Suprapubic skin (tissue), 4 donors: Measurements from ENCODE around the gene S100P. TPM values are rescaled to one million over a fixed set of nuclear protein-coding genes. Genes with fewer than 3 reads are reported as not detected.
A peak's percentile ranks its signal among the peaks of the same experiment; 100 is the strongest.

Experiments
- DNase-seq, 2 donors: peaks; one replicate each; pipeline ENCODE4 v3.0.0-alpha.2; 2019; ENCODE audit warnings: low spot score in 2 of 2
- H3K27ac ChIP-seq: fragments of 200-600 bp; sonication (generic); one replicate; pipeline ENCODE4 v1.5.1; 2019
- H3K27me3 ChIP-seq: fragments of 200-600 bp; sonication (generic); one replicate; pipeline ENCODE4 v1.5.1; 2019
- H3K36me3 ChIP-seq: fragments of 200-600 bp; sonication (generic); one replicate; pipeline ENCODE4 v1.5.1; 2019
- H3K4me1 ChIP-seq: fragments of 200-600 bp; sonication (generic); one replicate; pipeline ENCODE4 v1.5.1; 2019
- H3K4me3 ChIP-seq: fragments of 200-600 bp; sonication (generic); one replicate; pipeline ENCODE4 v1.5.1; 2019; ENCODE audit warnings: mild to moderate bottlenecking
- H3K9me3 ChIP-seq: fragments of 200-600 bp; sonication (generic); one replicate; pipeline ENCODE4 v1.5.1; 2019
- CTCF ChIP-seq, 2 donors: fragments of 200-600 bp in 1 of 2; fragments of 450-650 bp in 1 of 2; sonication (generic) in 1 of 2; IDR thresholded peaks; one replicate each; pipeline ENCODE4 v1.5.1; 2016 to 2019; ENCODE audit warnings: antibody characterized with exemption in 2 of 2, mild to moderate bottlenecking in 1 of 2, moderate library complexity in 1 of 2
- EP300 ChIP-seq: sonication (generic); formaldehyde crosslinking; IDR thresholded peaks from one replicate; pipeline ENCODE4 v1.6.1; 2017; ENCODE audit warnings: antibody characterized with exemption
- POLR2A ChIP-seq, 2 donors: fragments of 450-650 bp; IDR thresholded peaks; one replicate each; pipeline ENCODE4 v1.6.1; 2017; ENCODE audit warnings: antibody characterized with exemption in 2 of 2, mild to moderate bottlenecking in 2 of 2, moderate library complexity in 2 of 2
- POLR2AphosphoS5 ChIP-seq, 3 donors: sonication (generic); formaldehyde crosslinking; IDR thresholded peaks; one replicate each; pipeline ENCODE4 v1.6.1; 2017; ENCODE audit warnings: antibody characterized with exemption in 3 of 3
- WGBS: methylation state at CpG from one replicate; pipeline ENCODE4 v1.1.5; 2018; 5-methylcytosine and 5-hydroxymethylcytosine counted together
- total RNA-seq, 4 donors: library from RNA; depleted of rRNA; stranded (reverse); fragments of >200 nt; gene quantifications; one replicate each; pipeline ENCODE4 v1.1.0, GENCODE V29; 2016

S100P gene
- total RNA-seq, 4 donors from 2014 or later, result 4.7 to 27.7 (median 9.3) TPM

- no peak for DNase-seq
- Histone ChIP-seq H3K27me3 (no peaks in the 10 kb centered on the region), H3K4me3 (peak overlapping the region; percentile 68), H3K36me3 (no peaks in the 10 kb centered on the region), H3K4me1 (peaks cover 40% of the 10 kb centered on the region), H3K27ac (peak overlapping the region; percentile 89), H3K9me3 (no peaks in the 10 kb centered on the region)
- TF ChIP-seq POLR2A (IDR thresholded peaks at IDR 0.05) (no peak), POLR2AphosphoS5 (IDR thresholded peaks at IDR 0.05) (no peak), CTCF (IDR thresholded peaks at IDR 0.05) (no peak), EP300 (no peak)
- 13% methylated on average over 6 of the region's 6 CpGs for WGBS
Observed at GRCh38 chr4:6710282-6710681, 16.6 kb downstream of the S100P start.

GRCh38 chr4:6710996-6711395 is 17.3 kb downstream of the S100P start:
- WGBS, result 78% methylated on average over 2 of the region's 2 CpGs
- TF ChIP-seq POLR2AphosphoS5 (IDR thresholded peaks at IDR 0.05) (no peak), EP300 (no peak), POLR2A (IDR thresholded peaks at IDR 0.05) (no peak), CTCF (IDR thresholded peaks at IDR 0.05) (no peak)
- no peak overlapping the region for H3K27ac ChIP-seq
- no peak for DNase-seq
- H3K27me3 ChIP-seq, result no peaks in the 10 kb centered on the region
- no peaks in the 10 kb centered on the region for H3K9me3 ChIP-seq
- H3K4me1 ChIP-seq, result peaks cover 39% of the 10 kb centered on the region
- no peaks in the 10 kb centered on the region for H3K36me3 ChIP-seq
- no peak overlapping the region for H3K4me3 ChIP-seq

- Histone ChIP-seq H3K36me3 (no peaks in the 10 kb centered on the region), H3K27ac (no peak overlapping the region), H3K4me3 (no peak overlapping the region), H3K27me3 (no peaks in the 10 kb centered on the region), H3K9me3 (no peaks in the 10 kb centered on the region), H3K4me1 (peaks cover 26% of the 10 kb centered on the region)
- no peak for TF ChIP-seq CTCF (IDR thresholded peaks at IDR 0.05)
- TF ChIP-seq POLR2AphosphoS5 (IDR thresholded peaks at IDR 0.05), result no peak
- TF ChIP-seq EP300, result no peak
- TF ChIP-seq POLR2A (IDR thresholded peaks at IDR 0.05), result no peak
- no peak for DNase-seq
- WGBS, result 62% methylated on average over 1 of the region's 1 CpG
Observed at GRCh38 chr4:6714954-6715353, 21.3 kb downstream of the S100P start.

GRCh38 chr4:6715704-6716017 is 22.0 kb downstream of the S100P start:
- Histone ChIP-seq H3K9me3 (no peaks in the 10 kb centered on the region), H3K36me3 (no peaks in the 10 kb centered on the region), H3K27ac (peak overlapping the region; percentile 87), H3K4me3 (peak overlapping the region; percentile 57), H3K27me3 (no peaks in the 10 kb centered on the region), H3K4me1 (peaks cover 27% of the 10 kb centered on the region)
- TF ChIP-seq POLR2AphosphoS5 (IDR thresholded peaks at IDR 0.05) (no peak), EP300 (no peak), CTCF (IDR thresholded peaks at IDR 0.05) (no peak), POLR2A (IDR thresholded peaks at IDR 0.05) (no peak)
- WGBS, result 6% methylated on average over 9 of the region's 9 CpGs
- DNase-seq, result no peak

- H3K27me3 ChIP-seq, result no peaks in the 10 kb centered on the region
- H3K4me3 ChIP-seq, result peak within 1 kb of the TSS; percentile 57
- peak within 1 kb of the TSS; percentile 87 for H3K27ac ChIP-seq
- H3K9me3 ChIP-seq, result no peaks in the 10 kb centered on the region
- peak in 1 of 2 donors; percentile 86 for DNase-seq
- H3K4me1 ChIP-seq, result peaks cover 27% of the 10 kb centered on the region
- no peaks in the 10 kb centered on the region for H3K36me3 ChIP-seq
- WGBS, result 0% methylated on average over 61 of the region's 109 CpGs
- TF ChIP-seq POLR2AphosphoS5 (IDR thresholded peaks at IDR 0.05), result peak; percentile 84 to 92 (median 86)
- peak in 1 of 2 donors; percentile 71 for TF ChIP-seq POLR2A (IDR thresholded peaks at IDR 0.05)
- TF ChIP-seq CTCF (IDR thresholded peaks at IDR 0.05), result no peak
Observed at GRCh38 chr4:6716018-6716911, 22.6 kb downstream of the S100P start, which contains the start of gene BLOC1S4. Gene BLOC1S4, plus strand, starts transcription at chr4:6716174. Its CDS starts 36 bp downstream, at chr4:6716210.
